Gastroesophageal sphincter (tissue), 3 donors: ENCODE results near the gene CADM2.

ENCODE experiments used
- EP300 ChIP-seq: sonication (generic); formaldehyde crosslinking; IDR thresholded peaks from one replicate; pipeline ENCODE4 v1.6.1; 2017; ENCODE audit warnings: antibody characterized with exemption, mild to moderate bottlenecking
- POLR2A ChIP-seq, 2 donors: fragments of 450-650 bp; IDR thresholded peaks; one replicate each; pipeline ENCODE4 v1.6.1; 2017; ENCODE audit warnings: antibody characterized with exemption in 2 of 2, mild to moderate bottlenecking in 2 of 2, moderate library complexity in 1 of 2
- POLR2AphosphoS5 ChIP-seq: sonication (generic); formaldehyde crosslinking; IDR thresholded peaks from one replicate; pipeline ENCODE4 v1.6.1; 2017; ENCODE audit warnings: antibody characterized with exemption
- TF ChIP-seq, protein P1 (sequence below), 4 experiments: fragments of 200-600 bp in 2 of 4; fragments of 450-650 bp in 2 of 4; sonication (generic) in 1 of 4; IDR thresholded peaks; one replicate each; pipeline ENCODE4 v1.5.1; 2017 to 2019; ENCODE audit warnings: antibody characterized with exemption in 4 of 4, mild to moderate bottlenecking in 2 of 4, moderate library complexity in 2 of 4

- TF ChIP-seq, protein P1, sequence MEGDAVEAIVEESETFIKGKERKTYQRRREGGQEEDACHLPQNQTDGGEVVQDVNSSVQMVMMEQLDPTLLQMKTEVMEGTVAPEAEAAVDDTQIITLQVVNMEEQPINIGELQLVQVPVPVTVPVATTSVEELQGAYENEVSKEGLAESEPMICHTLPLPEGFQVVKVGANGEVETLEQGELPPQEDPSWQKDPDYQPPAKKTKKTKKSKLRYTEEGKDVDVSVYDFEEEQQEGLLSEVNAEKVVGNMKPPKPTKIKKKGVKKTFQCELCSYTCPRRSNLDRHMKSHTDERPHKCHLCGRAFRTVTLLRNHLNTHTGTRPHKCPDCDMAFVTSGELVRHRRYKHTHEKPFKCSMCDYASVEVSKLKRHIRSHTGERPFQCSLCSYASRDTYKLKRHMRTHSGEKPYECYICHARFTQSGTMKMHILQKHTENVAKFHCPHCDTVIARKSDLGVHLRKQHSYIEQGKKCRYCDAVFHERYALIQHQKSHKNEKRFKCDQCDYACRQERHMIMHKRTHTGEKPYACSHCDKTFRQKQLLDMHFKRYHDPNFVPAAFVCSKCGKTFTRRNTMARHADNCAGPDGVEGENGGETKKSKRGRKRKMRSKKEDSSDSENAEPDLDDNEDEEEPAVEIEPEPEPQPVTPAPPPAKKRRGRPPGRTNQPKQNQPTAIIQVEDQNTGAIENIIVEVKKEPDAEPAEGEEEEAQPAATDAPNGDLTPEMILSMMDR (IDR thresholded peaks at IDR 0.05), result no peak
- TF ChIP-seq POLR2AphosphoS5 (no peak), POLR2A (IDR thresholded peaks at IDR 0.05) (no peak), EP300 (no peak)
These were observed 822.0 kb downstream of the CADM2 start for GRCh38 chr3:85780806-85781205.
